COLO668 (cell line): ENCODE results near the gene OR4E2.
"Not testable (repeated sequence)": the region's sequence is repeated elsewhere in the genome, so short reads cannot be mapped to it uniquely, and the experiment has no call there.

Experiments
- DNase-seq: peaks from one replicate; lab custom pipeline; 2025; ENCODE audit not compliant: unreplicated experiment; lab: John Stamatoyannopoulos, UW

Gene OR4E2

GRCh38 chr14:21653331-21653885, at the start of gene OR4E2:
OR4E2 (plus strand) TSS chr14:21653835; CDS start chr14:21665083, 11,248 bp downstream.
- no peak for DNase-seq

GRCh38 chr14:21612324-21612723, 41.3 kb upstream of the OR4E2 start:
- no peak for DNase-seq

GRCh38 chr14:21614240-21614639, 39.4 kb upstream of the OR4E2 start:
- no peak for DNase-seq

DNA sequence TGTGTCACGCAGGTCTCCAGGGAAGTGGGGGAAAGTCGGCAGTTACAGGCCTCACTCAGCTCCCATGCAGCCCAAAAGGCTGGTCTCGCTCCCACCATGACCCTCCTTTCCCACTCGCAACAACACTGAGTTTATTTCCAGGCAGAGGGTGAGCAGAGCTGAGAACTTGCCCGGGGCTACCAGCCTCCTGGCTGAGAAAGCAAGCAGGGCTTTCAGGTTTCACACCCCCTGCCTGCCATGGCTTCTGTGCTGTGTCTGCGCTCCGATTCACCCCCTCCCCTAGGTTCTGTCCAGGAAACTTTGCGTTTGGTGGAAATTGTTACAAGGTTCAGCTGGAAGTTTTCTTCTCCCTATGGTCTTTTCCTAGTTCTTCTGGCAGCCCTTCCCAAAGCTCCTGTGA, 36.0 kb upstream of the OR4E2 start:
- DNase-seq = no peak

DNA sequence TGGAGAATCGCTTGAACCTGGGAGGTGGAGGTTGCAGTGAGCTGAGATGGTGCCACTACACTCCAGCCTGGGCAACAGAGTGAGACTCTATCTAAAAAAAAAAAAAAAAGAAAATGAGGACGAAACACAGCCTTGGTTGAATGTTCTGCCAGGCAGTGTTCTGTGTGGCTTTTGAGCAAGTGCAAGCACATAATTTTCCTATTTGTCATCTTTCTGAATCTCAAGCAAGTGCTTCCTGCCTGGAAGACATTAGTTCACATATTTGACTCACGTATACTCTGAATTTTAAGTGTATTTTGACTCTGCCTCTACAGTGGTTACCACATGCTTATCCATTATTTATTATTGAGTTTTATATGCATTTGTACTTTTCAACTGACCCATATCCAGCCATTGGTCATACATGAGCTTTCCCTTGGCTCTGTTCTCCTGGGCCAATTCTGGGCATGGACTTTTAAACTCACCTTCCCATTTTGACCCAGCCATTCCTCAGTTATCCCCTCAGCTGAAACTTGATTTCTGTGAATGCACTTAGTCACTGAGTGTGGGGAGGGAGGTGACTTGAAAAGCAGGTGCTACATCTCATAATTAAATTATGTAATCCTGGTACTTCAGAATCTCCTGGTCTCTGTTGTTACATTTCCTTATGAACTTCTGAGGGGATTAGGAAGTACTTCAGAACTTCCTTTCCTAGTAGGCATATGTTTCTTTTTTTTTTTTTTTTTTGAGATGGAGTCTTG, 27.0 kb upstream of the OR4E2 start:
- DNase-seq = no peak

DNA sequence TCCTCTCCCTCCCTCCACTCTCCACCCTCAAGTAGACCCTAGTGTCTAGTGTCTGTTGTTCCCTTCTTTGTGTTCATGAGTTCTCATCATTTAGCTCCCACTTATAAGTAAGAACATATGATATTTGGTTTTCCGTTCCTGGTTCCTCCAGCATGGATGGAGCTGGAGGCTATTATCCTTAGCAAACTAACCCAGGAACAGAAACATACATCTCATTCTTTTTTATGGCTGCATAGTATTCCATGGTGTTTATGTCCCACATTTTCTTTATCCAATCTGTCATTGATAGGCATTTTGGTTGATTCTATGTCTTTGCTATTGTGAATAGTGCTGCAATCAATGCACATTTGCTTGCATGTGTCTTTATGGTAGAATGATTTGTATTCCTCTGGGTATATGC, 23.1 kb upstream of the OR4E2 start:
- not testable (repeated sequence) for DNase-seq

DNA sequence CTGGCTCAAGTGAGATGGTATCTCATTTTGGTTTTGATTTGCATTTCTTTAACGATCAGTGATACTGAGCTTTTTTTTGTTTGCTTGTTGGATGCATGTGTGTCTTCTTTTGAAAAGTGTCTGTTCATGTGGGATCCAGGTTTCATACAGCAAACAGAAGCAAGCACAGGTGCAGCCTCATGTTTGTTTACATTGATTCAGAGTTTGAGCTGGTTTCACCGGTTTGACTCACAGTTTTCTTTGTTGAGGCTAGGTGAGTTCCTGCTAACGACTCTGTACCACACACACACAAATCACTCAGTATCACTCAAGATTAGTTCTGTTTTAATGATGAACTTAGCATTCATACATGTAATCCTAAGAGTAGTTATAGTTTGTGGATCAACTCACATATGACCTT, 22.6 kb upstream of the OR4E2 start:
- DNase-seq = peak; percentile 55

DNA sequence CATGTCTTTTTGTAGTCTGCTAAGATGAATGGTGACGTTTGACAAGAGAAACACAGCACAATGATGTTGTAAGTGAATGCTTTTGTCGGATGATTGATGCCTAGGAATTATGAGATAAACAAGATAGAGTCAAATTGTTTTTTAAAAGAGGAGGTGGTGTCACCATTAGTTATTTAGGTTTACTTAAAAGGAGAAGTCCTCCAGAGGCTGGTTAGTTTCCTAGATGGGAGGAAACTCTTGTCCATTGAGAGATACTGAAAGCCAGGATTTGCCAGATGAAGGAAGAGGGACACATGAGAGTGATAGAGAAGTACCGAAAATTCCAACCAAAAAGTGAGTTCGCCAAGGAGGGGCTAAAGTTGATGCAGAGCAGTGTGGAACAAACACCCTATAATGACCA, 18.8 kb upstream of the OR4E2 start, which contains the start of gene OR10G2:
Gene OR10G2, minus strand, starts transcription at position 101 of the 400 bp plus-strand sequence. Its CDS starts 98 bp downstream, at position 3.
- no peak for DNase-seq

GRCh38 chr14:21642683-21643082, 11.0 kb upstream of the OR4E2 start:
- DNase-seq = no peak

- no peak for DNase-seq
Observed at GRCh38 chr14:21643407-21643806, 10.2 kb upstream of the OR4E2 start.

GRCh38 chr14:21647380-21647779, 6.3 kb upstream of the OR4E2 start:
- DNase-seq = no peak

GRCh38 chr14:21652209-21652808, 1.3 kb upstream of the OR4E2 start:
- DNase-seq = peak; percentile 26

- DNase-seq = no peak
Observed at GRCh38 chr14:21654215-21654614, 580 bp downstream of the OR4E2 start.

GRCh38 chr14:21656980-21657379, 3.3 kb downstream of the OR4E2 start:
- DNase-seq = no peak

GRCh38 chr14:21668377-21668776, 14.7 kb downstream of the OR4E2 start:
- DNase-seq = no peak

- DNase-seq = peak; percentile 8
Observed at GRCh38 chr14:21669284-21669683, 15.6 kb downstream of the OR4E2 start.

DNA sequence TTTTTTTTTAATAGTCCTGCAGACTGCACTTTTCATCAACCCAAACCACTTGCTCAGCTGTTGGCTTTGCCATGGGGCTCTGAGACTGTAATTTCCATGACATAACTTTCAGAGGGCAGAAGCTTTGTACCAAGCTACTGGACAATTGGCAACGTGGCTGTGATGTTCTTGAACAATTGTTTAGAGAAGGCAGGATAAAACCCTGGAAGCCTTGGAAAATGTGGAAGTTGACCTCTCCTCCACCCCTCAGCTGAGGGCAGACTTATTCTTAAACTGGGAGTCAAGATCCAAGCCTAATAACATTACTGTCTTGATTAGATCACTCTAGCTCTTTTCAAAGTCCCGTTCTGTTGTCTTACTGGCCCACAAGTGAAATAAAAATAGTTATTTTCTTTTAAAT, 17.7 kb downstream of the OR4E2 start:
- no peak for DNase-seq

DNA sequence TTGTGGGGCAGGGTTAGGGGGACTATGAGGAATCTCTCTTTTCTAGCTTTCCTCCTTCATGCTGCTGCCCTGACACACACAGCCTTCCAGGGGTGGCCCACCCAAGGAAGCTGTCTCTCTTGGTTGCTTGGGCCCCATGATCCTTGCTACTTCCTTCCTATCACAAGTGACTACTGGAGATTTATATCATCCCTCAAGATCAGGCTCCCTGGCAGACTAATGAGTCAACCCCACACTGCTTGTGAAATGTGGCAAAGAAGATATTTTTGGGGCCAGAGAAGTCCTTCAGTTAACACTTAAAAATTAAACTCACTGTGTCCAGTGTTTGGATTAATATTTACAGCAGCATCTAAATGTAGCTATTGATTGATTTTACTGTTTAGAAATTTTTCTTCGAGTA, 18.5 kb downstream of the OR4E2 start:
- no peak for DNase-seq

- DNase-seq = no peak
Observed at GRCh38 chr14:21673718-21674117, 20.1 kb downstream of the OR4E2 start, which contains the start of gene OR4E1. OR4E1 (minus strand) TSS chr14:21673818; CDS start chr14:21670935, 2,883 bp downstream.

GRCh38 chr14:21675566-21675965, 21.9 kb downstream of the OR4E2 start:
- no peak for DNase-seq

DNA sequence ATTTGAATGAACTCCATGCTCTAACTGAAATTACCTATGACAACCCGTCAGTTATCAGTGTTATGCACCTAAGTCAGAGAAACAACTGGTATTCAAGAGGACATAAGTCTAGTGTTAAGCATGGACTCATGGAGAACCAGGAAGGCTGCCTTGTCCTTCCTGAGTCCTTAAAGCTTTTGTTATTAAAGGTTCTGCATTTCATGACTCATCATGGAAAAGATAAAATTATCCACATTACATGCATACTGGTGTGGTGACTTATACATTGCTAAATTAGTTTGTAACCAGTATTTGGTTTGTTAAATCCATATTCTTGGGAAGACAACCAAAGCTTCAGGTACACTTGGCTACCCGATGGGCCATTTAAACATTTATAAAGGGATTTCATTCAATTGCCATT, 26.4 kb downstream of the OR4E2 start:
- no peak for DNase-seq

DNA sequence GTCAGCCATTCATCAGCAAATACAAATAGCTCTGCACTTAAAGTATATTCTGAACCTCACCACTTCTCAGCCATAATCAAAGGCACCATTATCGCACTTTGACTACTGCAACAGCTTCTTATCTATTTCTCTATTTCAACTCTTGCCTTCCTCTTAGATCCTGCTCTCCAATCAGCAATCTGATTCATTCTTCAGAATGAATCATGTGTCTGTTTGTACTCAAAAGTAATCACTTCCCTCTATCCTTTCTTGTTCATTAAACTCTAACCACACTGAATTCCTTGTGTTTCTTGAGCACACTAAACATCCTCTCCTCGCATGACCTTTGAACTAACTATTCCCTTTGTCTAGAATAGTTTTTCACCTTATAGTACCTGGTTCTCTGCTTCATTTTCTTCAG, 32.8 kb downstream of the OR4E2 start:
- DNase-seq = no peak
